Panc1 (cell line): Measurements from ENCODE around the gene OR5A1. TPM values are rescaled to one million over a fixed set of nuclear protein-coding genes. Genes with fewer than 3 reads are reported as not detected.

Experiments
- ATAC-seq: fragments of 200-7000 bp; cut with Tn5 transposase; 2 replicates; pipeline ENCODE4 v1.9.1; 2020; ENCODE audit warnings: mild to moderate bottlenecking, moderate library complexity
- BruUV-seq: library from RNA; stranded (reverse); fragments of 400-500 nt; replicated peaks from 2 replicates; lab custom pipeline; 2021; lab: Mats Ljungman, UMichigan
- CTCF ChIA-PET: fragments of 300-600 bp; sonication (Branson Sonifier 250); formaldehyde crosslinking; loops from one replicate; lab custom pipeline; 2022; ENCODE audit warnings: antibody characterized with exemption; lab: Charles Lee
- POLR2A ChIA-PET: fragments of 300-600 bp; sonication (Branson Sonifier 250); formaldehyde crosslinking; loops from one replicate; lab custom pipeline; 2022; ENCODE audit warnings: antibody characterized with exemption; lab: Charles Lee
- DNase-seq: peaks from one replicate; pipeline ENCODE4 v3.0.0-alpha.2; 2010; ENCODE audit warnings: low read depth, low spot score
- H3K27ac ChIP-seq: 2 replicates; pipeline ENCODE4 v1.5.1; 2011; ENCODE audit warnings: mild to moderate bottlenecking, low read length, inconsistent platforms
- H3K27me3 ChIP-seq: fragments of 200-500 bp; sonication (Bioruptor generic); 2 replicates; pipeline ENCODE4 v1.6.0; 2014; ENCODE audit warnings: low read length, inconsistent platforms; ENCODE audit not compliant: control insufficient read depth, insufficient read depth
- H3K36me3 ChIP-seq: fragments of 200-500 bp; sonication (Bioruptor generic); 2 replicates; pipeline ENCODE4 v1.5.1; 2014; ENCODE audit warnings: inconsistent platforms, mild to moderate bottlenecking, low read length, moderate library complexity; ENCODE audit not compliant: control insufficient read depth, insufficient read depth
- H3K4me1 ChIP-seq: 2 replicates; pipeline ENCODE4 v1.5.1; 2011; ENCODE audit warnings: inconsistent platforms, mild to moderate bottlenecking, low read length, moderate library complexity; ENCODE audit not compliant: control insufficient read depth, insufficient read depth
- H3K4me3 ChIP-seq, 2 experiments: 2 replicates each; pipeline ENCODE4 v1.5.1; 2011 to 2012; ENCODE audit warnings: low read depth in 2 of 2, low read length in 2 of 2, mild to moderate bottlenecking in 2 of 2, inconsistent platforms in 1 of 2, moderate library complexity in 1 of 2
- H3K9me3 ChIP-seq: fragments of 200-500 bp; sonication (Bioruptor generic); 2 replicates; pipeline ENCODE4 v1.5.1; 2014; ENCODE audit warnings: low read depth, mild to moderate bottlenecking, inconsistent platforms, low read length, moderate library complexity; ENCODE audit not compliant: control insufficient read depth, insufficient read depth
- POLR2AphosphoS5 ChIP-seq: IDR thresholded peaks from 2 replicates; pipeline ENCODE4 v1.6.1; 2012; ENCODE audit warnings: mild to moderate bottlenecking, low read depth, low read length, moderate library complexity
- SIN3A ChIP-seq: IDR thresholded peaks from 2 replicates; pipeline ENCODE4 v1.6.1; 2012; ENCODE audit warnings: low read depth, mild to moderate bottlenecking, low read length, moderate library complexity, borderline replicate concordance; ENCODE audit not compliant: insufficient read depth
- TCF7L2 ChIP-seq: IDR thresholded peaks from 2 replicates; pipeline ENCODE4 v1.6.1; 2011; ENCODE audit warnings: mild to moderate bottlenecking, low read depth, low read length, inconsistent platforms
- in situ Hi-C: cut with HindIII; loops from 2 replicates; pipeline ENCODE4 v1.10.0; 2016; ENCODE audit warnings: low sequenced_read_pairs, low pct_unique_long_range_greater_than_20kb
- intact Hi-C: fragments of 100-400 bp; cut with micrococcal nuclease; formaldehyde crosslinking; loops from one replicate; pipeline ENCODE4 v1.10.0; 2022; ENCODE audit not compliant: unreplicated experiment
- total RNA-seq: library from RNA; stranded (reverse); gene quantifications from one replicate; pipeline ENCODE4 v1.2.1, GENCODE V29; 2021; ENCODE audit not compliant: unreplicated experiment
- TF ChIP-seq, protein P1 (sequence below), 2 experiments: IDR thresholded peaks; 2 replicates each; pipeline ENCODE4 v1.6.1; 2011 to 2012; ENCODE audit warnings: low read depth in 2 of 2, control low read depth in 1 of 2, low read length in 1 of 2, mild to moderate bottlenecking in 1 of 2, moderate library complexity in 1 of 2; ENCODE audit not compliant: insufficient read depth in 1 of 2
- TF ChIP-seq, protein P2 (sequence below): fragments of 450-650 bp; IDR thresholded peaks from 2 replicates; pipeline ENCODE4 v1.5.1; 2017; ENCODE audit warnings: mild to moderate bottlenecking

The OR5A1 gene
- total RNA-seq, 1 experiment from 2014 or later, result not detected

DNA sequence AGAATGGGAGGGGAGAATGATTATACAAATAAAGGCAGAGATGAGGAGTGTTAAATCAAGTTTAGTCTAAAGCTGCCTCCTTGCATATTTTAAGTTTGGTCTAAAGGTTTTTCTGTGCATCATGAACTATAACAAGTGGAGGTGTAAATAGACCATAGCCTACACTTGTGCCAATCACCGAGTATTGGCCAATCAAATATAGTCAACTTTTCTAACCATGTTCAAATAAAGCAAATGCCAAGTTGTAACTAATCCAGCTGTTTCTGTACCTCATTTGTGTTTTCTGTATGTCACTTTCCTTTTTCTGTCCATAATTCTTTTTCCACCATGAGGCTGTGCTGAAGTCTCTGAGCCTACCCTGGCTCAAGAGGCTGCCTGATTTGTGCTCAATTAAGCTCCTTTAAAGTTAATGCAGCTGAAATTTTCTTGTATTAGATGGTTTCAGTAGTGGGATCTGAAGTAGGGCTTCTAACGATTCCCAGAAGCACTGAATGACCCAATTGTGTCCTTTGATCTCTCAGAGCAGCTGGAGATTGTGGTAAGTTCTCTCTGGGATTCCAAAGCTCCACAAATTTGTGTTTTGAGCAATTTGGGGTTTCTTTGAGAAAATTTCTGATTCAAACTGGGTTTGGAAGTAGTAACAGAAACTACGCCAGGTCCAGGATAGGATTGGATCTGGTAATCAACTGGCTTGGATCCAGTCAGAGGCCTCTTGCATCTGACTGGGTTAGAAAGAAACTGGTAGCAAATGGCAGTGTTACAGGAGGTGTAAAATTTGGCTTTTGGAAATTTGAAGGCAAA, 35.6 kb upstream of the OR5A1 start:
- H3K27ac ChIP-seq, result no peak overlapping the region
- TF ChIP-seq SIN3A (no peak), TCF7L2 (no peak), POLR2AphosphoS5 (no peak)
- TF ChIP-seq, protein P1, sequence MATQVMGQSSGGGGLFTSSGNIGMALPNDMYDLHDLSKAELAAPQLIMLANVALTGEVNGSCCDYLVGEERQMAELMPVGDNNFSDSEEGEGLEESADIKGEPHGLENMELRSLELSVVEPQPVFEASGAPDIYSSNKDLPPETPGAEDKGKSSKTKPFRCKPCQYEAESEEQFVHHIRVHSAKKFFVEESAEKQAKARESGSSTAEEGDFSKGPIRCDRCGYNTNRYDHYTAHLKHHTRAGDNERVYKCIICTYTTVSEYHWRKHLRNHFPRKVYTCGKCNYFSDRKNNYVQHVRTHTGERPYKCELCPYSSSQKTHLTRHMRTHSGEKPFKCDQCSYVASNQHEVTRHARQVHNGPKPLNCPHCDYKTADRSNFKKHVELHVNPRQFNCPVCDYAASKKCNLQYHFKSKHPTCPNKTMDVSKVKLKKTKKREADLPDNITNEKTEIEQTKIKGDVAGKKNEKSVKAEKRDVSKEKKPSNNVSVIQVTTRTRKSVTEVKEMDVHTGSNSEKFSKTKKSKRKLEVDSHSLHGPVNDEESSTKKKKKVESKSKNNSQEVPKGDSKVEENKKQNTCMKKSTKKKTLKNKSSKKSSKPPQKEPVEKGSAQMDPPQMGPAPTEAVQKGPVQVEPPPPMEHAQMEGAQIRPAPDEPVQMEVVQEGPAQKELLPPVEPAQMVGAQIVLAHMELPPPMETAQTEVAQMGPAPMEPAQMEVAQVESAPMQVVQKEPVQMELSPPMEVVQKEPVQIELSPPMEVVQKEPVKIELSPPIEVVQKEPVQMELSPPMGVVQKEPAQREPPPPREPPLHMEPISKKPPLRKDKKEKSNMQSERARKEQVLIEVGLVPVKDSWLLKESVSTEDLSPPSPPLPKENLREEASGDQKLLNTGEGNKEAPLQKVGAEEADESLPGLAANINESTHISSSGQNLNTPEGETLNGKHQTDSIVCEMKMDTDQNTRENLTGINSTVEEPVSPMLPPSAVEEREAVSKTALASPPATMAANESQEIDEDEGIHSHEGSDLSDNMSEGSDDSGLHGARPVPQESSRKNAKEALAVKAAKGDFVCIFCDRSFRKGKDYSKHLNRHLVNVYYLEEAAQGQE (IDR thresholded peaks at IDR 0.05; ENCODE audit: insufficient read depth in 1 of 2, low read depth in 2 of 2, low read length in 1 of 2), result no peak
- TF ChIP-seq, protein P2, sequence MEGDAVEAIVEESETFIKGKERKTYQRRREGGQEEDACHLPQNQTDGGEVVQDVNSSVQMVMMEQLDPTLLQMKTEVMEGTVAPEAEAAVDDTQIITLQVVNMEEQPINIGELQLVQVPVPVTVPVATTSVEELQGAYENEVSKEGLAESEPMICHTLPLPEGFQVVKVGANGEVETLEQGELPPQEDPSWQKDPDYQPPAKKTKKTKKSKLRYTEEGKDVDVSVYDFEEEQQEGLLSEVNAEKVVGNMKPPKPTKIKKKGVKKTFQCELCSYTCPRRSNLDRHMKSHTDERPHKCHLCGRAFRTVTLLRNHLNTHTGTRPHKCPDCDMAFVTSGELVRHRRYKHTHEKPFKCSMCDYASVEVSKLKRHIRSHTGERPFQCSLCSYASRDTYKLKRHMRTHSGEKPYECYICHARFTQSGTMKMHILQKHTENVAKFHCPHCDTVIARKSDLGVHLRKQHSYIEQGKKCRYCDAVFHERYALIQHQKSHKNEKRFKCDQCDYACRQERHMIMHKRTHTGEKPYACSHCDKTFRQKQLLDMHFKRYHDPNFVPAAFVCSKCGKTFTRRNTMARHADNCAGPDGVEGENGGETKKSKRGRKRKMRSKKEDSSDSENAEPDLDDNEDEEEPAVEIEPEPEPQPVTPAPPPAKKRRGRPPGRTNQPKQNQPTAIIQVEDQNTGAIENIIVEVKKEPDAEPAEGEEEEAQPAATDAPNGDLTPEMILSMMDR, result no peak
- ChIA-PET CTCF (no interaction called here), POLR2A (no interaction called here)
- no peaks in the 10 kb centered on the region for H3K36me3 ChIP-seq
- H3K27me3 ChIP-seq, result no peaks in the 10 kb centered on the region
- intact Hi-C loops (no loop called here), in situ Hi-C loops (no loop called here)
- no peak for ATAC-seq
- H3K4me3 ChIP-seq, result no peak overlapping the region
- no peak for DNase-seq
- no peaks in the 10 kb centered on the region for H3K4me1 ChIP-seq
- peaks cover 12% of the 10 kb centered on the region; the same call in 1 of the 2 replicates for H3K9me3 ChIP-seq
- no TSS peak for BruUV-seq

DNA sequence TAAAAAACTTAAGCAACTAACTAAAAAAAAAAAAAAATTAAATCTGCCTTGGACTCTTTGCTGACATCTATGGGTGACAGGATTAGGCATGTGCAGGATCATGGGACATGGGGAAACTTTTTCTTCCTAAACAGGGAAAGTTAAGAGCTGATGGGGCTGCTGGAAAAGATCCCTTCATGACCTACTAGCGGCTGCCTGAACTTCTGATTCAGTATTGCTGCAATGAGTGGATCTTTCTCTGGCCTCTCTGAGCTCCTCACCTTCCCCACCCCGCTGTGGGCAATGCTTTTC, 35.1 kb upstream of the OR5A1 start:
- ChIA-PET POLR2A (no interaction called here), CTCF (no interaction called here)
- Histone ChIP-seq H3K4me1 (no peaks in the 10 kb centered on the region), H3K27ac (no peak overlapping the region), H3K4me3 (no peak overlapping the region), H3K36me3 (no peaks in the 10 kb centered on the region), H3K27me3 (no peaks in the 10 kb centered on the region), H3K9me3 (peaks cover 12% of the 10 kb centered on the region; the same call in 1 of the 2 replicates)
- ATAC-seq (no peak), DNase-seq (no peak)
- intact Hi-C loops (no loop called here), in situ Hi-C loops (no loop called here)
- no peak for TF ChIP-seq TCF7L2
- TF ChIP-seq, protein P1 (IDR thresholded peaks at IDR 0.05; ENCODE audit: insufficient read depth in 1 of 2, low read depth in 2 of 2, low read length in 1 of 2), result no peak
- TF ChIP-seq, protein P2, result no peak
- no peak for TF ChIP-seq SIN3A
- no peak for TF ChIP-seq POLR2AphosphoS5
- BruUV-seq, result no TSS peak
